H1 (cell line): ENCODE data around the gene PIGU. TPM values are rescaled to one million over a fixed set of nuclear protein-coding genes. Genes with fewer than 3 reads are reported as not detected.

ENCODE experiments used
- CTCF ChIA-PET: fragments of 300-600 bp; sonication (Branson Sonifier 250); formaldehyde crosslinking; loops from one replicate; lab custom pipeline; 2021; ENCODE audit not compliant: partially characterized antibody; lab: Charles Lee
- POLR2A ChIA-PET: fragments of 300-600 bp; sonication (Branson Sonifier 250); formaldehyde crosslinking; loops from one replicate; lab custom pipeline; 2021; ENCODE audit warnings: inconsistent platforms; ENCODE audit not compliant: partially characterized antibody; lab: Charles Lee
- DNase-seq, 2 experiments: peaks; one replicate each; pipeline versions ENCODE4 v3.0.0 to v3.0.0-alpha.2; 2010 to 2022; ENCODE audit warnings: low spot score in 2 of 2, low read depth in 1 of 2, mixed read lengths in 1 of 2
- FAIRE-seq: peaks from 2 replicates; lab custom pipeline; 2011; peaks lifted over from hg19 to GRCh38; lab: Jason Lieb, UNC
- H2AFZ ChIP-seq: 2 replicates; pipeline ENCODE4 v1.8.1; 2012; ENCODE audit warnings: low read length, inconsistent platforms
- H2AK5ac ChIP-seq: 2 replicates; pipeline ENCODE4 v1.6.1; 2013; ENCODE audit warnings: low read depth, low read length
- H2BK120ac ChIP-seq: replicated peaks from 2 replicates; pipeline ENCODE3; 2013; ENCODE audit warnings: low read depth, low read length, inconsistent platforms
- H2BK12ac ChIP-seq: 2 replicates; pipeline ENCODE4 v1.6.1; 2013; ENCODE audit warnings: low read depth, low read length
- H2BK15ac ChIP-seq: 2 replicates; pipeline ENCODE4 v1.6.1; 2013; ENCODE audit warnings: low read length
- H2BK20ac ChIP-seq: 2 replicates; pipeline ENCODE4 v1.6.1; 2013; ENCODE audit warnings: low read length
- H2BK5ac ChIP-seq: 2 replicates; pipeline ENCODE4 v1.6.1; 2013; ENCODE audit warnings: low read depth, low read length
- H3K14ac ChIP-seq: 2 replicates; pipeline ENCODE4 v1.6.1; 2013; ENCODE audit warnings: inconsistent platforms; ENCODE audit not compliant: insufficient read length
- H3K18ac ChIP-seq: 2 replicates; pipeline ENCODE4 v1.6.1; 2013; ENCODE audit warnings: low read length; ENCODE audit errors: extremely low read depth
- H3K23ac ChIP-seq: 2 replicates; pipeline ENCODE4 v1.6.1; 2013; ENCODE audit warnings: inconsistent platforms; ENCODE audit not compliant: insufficient read length
- H3K23me2 ChIP-seq: 2 replicates; pipeline ENCODE4 v1.6.1; 2013; ENCODE audit warnings: low read depth, low read length
- H3K27ac ChIP-seq: 2 replicates; pipeline ENCODE4 v1.6.1; 2011; ENCODE audit warnings: low read depth, low read length, inconsistent platforms
- H3K27me3 ChIP-seq, 4 experiments: replicated peaks in 1 of 4; 1 replicate in 1 of 4; 2 replicates in 3 of 4; pipeline versions ENCODE4 v1.6.1 to v1.8.1; 2011 to 2013; ENCODE audit warnings: low read length in 3 of 4, mild to moderate bottlenecking in 3 of 4, inconsistent platforms in 2 of 4, mixed read lengths in 2 of 4, moderate library complexity in 1 of 4; ENCODE audit not compliant: control insufficient read depth in 3 of 4, insufficient read depth in 3 of 4; ENCODE audit errors: extremely low read depth in 1 of 4
- H3K36me3 ChIP-seq, 4 experiments: 2 replicates each; pipeline versions ENCODE4 v1.6.1 to v1.8.1; 2011 to 2013; ENCODE audit warnings: mild to moderate bottlenecking in 4 of 4, low read length in 3 of 4, moderate library complexity in 2 of 4, control low read depth in 1 of 4, inconsistent platforms in 1 of 4; ENCODE audit not compliant: insufficient read depth in 4 of 4, control insufficient read depth in 2 of 4
- H3K4ac ChIP-seq: replicated peaks from 2 replicates; pipeline ENCODE3; 2013; ENCODE audit warnings: low read length, low read depth, mixed read lengths, inconsistent platforms; ENCODE audit not compliant: insufficient read length
- H3K4me1 ChIP-seq, 4 experiments: replicated peaks in 1 of 4; 1 replicate in 1 of 4; 2 replicates in 3 of 4; pipeline versions ENCODE4 v1.6.1 to v1.8.1; 2011 to 2013; ENCODE audit warnings: low read length in 3 of 4, inconsistent platforms in 2 of 4, mixed read lengths in 1 of 4; ENCODE audit not compliant: insufficient read depth in 4 of 4, control insufficient read depth in 3 of 4
- H3K4me2 ChIP-seq, 2 experiments: 2 replicates each; pipeline versions ENCODE4 v1.6.1 to v1.8.1; 2011 to 2013; ENCODE audit warnings: low read depth in 2 of 2, low read length in 2 of 2, control low read depth in 1 of 2, inconsistent platforms in 1 of 2, mild to moderate bottlenecking in 1 of 2; ENCODE audit not compliant: insufficient read depth in 1 of 2
- H3K4me3 ChIP-seq, 4 experiments: fragments of 200-600, 300-600 bp in 1 of 4; sonication (generic), shearing (Covaris generic), sonication (Bioruptor Twin) in 1 of 4; 2 replicates each; pipeline versions ENCODE4 v1.5.1 to v1.8.1; 2011 to 2016; ENCODE audit warnings: low read length in 4 of 4, low read depth in 3 of 4, control low read depth in 2 of 4, inconsistent platforms in 2 of 4, mild to moderate bottlenecking in 2 of 4, mixed read lengths in 1 of 4, moderate library complexity in 1 of 4; ENCODE audit not compliant: insufficient read depth in 2 of 4; ENCODE audit errors: extremely low read depth in 1 of 4
- H3K56ac ChIP-seq: replicated peaks from 2 replicates; pipeline ENCODE3; 2013; ENCODE audit warnings: low read depth, mild to moderate bottlenecking, mixed read lengths, low read length, inconsistent platforms; ENCODE audit not compliant: insufficient read length
- H3K79me1 ChIP-seq: 2 replicates; pipeline ENCODE4 v1.6.1; 2013; ENCODE audit warnings: low read depth, low read length, control low read depth
- H3K79me2 ChIP-seq, 2 experiments: 2 replicates each; pipeline versions ENCODE4 v1.6.1 to v1.8.1; 2012 to 2013; ENCODE audit warnings: low read length in 2 of 2, mild to moderate bottlenecking in 2 of 2, inconsistent platforms in 1 of 2; ENCODE audit not compliant: insufficient read depth in 2 of 2, control insufficient read depth in 1 of 2
- H3K9ac ChIP-seq, 4 experiments: replicated peaks in 1 of 4; 1 replicate in 1 of 4; 2 replicates in 3 of 4; pipeline versions ENCODE4 v1.6.1 to v1.8.1; 2011 to 2013; ENCODE audit warnings: low read depth in 3 of 4, low read length in 3 of 4, control low read depth in 2 of 4, mild to moderate bottlenecking in 2 of 4, moderate library complexity in 2 of 4, inconsistent platforms in 1 of 4; ENCODE audit errors: extremely low read depth in 1 of 4
- H3K9me3 ChIP-seq, 2 experiments: 2 replicates each; pipeline versions ENCODE4 v1.6.1 to v1.8.1; 2012 to 2013; ENCODE audit warnings: mild to moderate bottlenecking in 2 of 2, moderate library complexity in 2 of 2, control low read depth in 1 of 2, inconsistent platforms in 1 of 2, low read depth in 1 of 2, low read length in 1 of 2, mixed read lengths in 1 of 2; ENCODE audit not compliant: insufficient read depth in 2 of 2
- H4K20me1 ChIP-seq, 2 experiments: replicated peaks in 1 of 2; 2 replicates each; pipeline versions ENCODE3 to v1.8.1; 2011 to 2013; ENCODE audit warnings: inconsistent platforms in 2 of 2, low read length in 2 of 2, mild to moderate bottlenecking in 1 of 2; ENCODE audit not compliant: insufficient read depth in 2 of 2, control insufficient read depth in 1 of 2
- H4K5ac ChIP-seq: 2 replicates; pipeline ENCODE4 v1.6.1; 2013; ENCODE audit warnings: low read length, low read depth, mixed read lengths, inconsistent platforms; ENCODE audit not compliant: insufficient read length
- H4K8ac ChIP-seq: 2 replicates; pipeline ENCODE4 v1.8.0; 2013; ENCODE audit warnings: mild to moderate bottlenecking, moderate library complexity, low read length, inconsistent platforms; ENCODE audit not compliant: insufficient read depth; ENCODE audit errors: extremely low read depth
- H4K91ac ChIP-seq: replicated peaks from 2 replicates; pipeline ENCODE3; 2013; ENCODE audit warnings: low read length, mixed read lengths, inconsistent platforms; ENCODE audit not compliant: insufficient read length
- ATF3 ChIP-seq: IDR thresholded peaks from 2 replicates; pipeline ENCODE4 v1.6.1; 2011; ENCODE audit warnings: low read depth, mild to moderate bottlenecking, low read length; ENCODE audit not compliant: insufficient read depth
- POLR2AphosphoS5 ChIP-seq: IDR thresholded peaks from 2 replicates; pipeline ENCODE4 v1.6.1; 2011; ENCODE audit warnings: low read depth, low read length
- WGBS, 2 experiments: shearing (Covaris generic) in 1 of 2; methylation state at CpG; one replicate each; pipeline versions ENCODE4 v1.1.6 to v1.1.7; 2013 to 2015; ENCODE audit warnings: low lambda C conversion rate in 2 of 2, mixed read lengths in 2 of 2, inconsistent platforms in 1 of 2, low coverage in 1 of 2, missing lambda C conversion rate in 1 of 2; ENCODE audit not compliant: insufficient replicate concordance in 2 of 2, insufficient coverage in 1 of 2, insufficient read length in 1 of 2; ENCODE audit errors: extremely low coverage in 1 of 2, missing lambda C conversion rate in 1 of 2; 5-methylcytosine and 5-hydroxymethylcytosine counted together
- long read RNA-seq, 2 experiments: library from RNA in 1 of 2; library from capped mRNA in 1 of 2; stranded (forward); transcript quantifications; one replicate each; pipeline ENCODE4 v2.0.0, GENCODE V29; 2021; ENCODE audit warnings: inconsistent platforms in 1 of 2
- polyA minus RNA-seq, 3 experiments: library from RNA; depleted of rRNA, polyadenylated mRNA; stranded (reverse); fragments of >200 nt; gene quantifications; 1 replicate in 2 of 3; 2 replicates in 1 of 3; pipeline ENCODE4 v1.2.3, GENCODE V29; 2011
- polyA plus RNA-seq, 7 experiments: library from polyadenylated mRNA; depleted of rRNA in 3 of 7; stranded (reverse) in 5 of 7; unstranded in 2 of 7; fragments of >200 nt in 5 of 7; fragments of 200-250 nt in 2 of 7; gene quantifications; 1 replicate in 5 of 7; 2 replicates in 1 of 7; 4 replicates in 1 of 7; pipeline versions ENCODE4 v1.2.1 to v1.2.3, GENCODE V29; 2011 to 2013; ENCODE audit warnings: missing spikeins in 2 of 7, mixed read lengths in 2 of 7
- total RNA-seq: library from RNA; stranded (reverse); fragmentation: NEBNext Ultra II Directional; extraction: Animal tissue kit (Norgen Biotek cat#: 25700); gene quantifications from 2 replicates; pipeline ENCODE4 v1.2.1, GENCODE V29; 2021

The PIGU gene
- 27.9 and 28.3 TPM in 2 replicates for total RNA-seq
- polyA plus RNA-seq (2011; rRNA removed) = 80.9 and 117 TPM in 2 replicates
- 64.1 TPM for polyA plus RNA-seq (2011; cell fraction: cytosol; rRNA removed)
- 33.7 TPM for polyA plus RNA-seq (2011; cell fraction: nucleus; rRNA removed)
- 31.2 to 32.5 TPM (median 31.9 TPM) in 4 replicates for polyA plus RNA-seq (2012, experiment 1 of 2)
- 32.1 TPM for polyA plus RNA-seq (2012, experiment 2 of 2)
- 72.9 TPM for polyA plus RNA-seq (2013, experiment 1 of 2)
- polyA plus RNA-seq (2013, experiment 2 of 2) = 73.5 TPM
- polyA minus RNA-seq (2011; rRNA and poly(A)+ RNA removed) = 73.7 and 78.8 TPM in 2 replicates
- 20.8 TPM for polyA minus RNA-seq (2011; cell fraction: cytosol; rRNA and poly(A)+ RNA removed)
- 27.6 TPM for polyA minus RNA-seq (2011; cell fraction: nucleus; rRNA and poly(A)+ RNA removed)
- long read RNA-seq, experiment 1, transcript PIGU-201 (12 exons, 1,632 nt) = major isoform, 16 of 33 reads
- long read RNA-seq, experiment 1, partial matches to known transcripts = 8 of 33 reads
- long read RNA-seq, experiment 1, other reads (novel, unspliced or antisense) = 9 of 33 reads
- long read RNA-seq, experiment 2, transcript PIGU-201 (12 exons, 1,632 nt) = major isoform, 65 of 98 reads
- long read RNA-seq, experiment 2, partial matches to known transcripts = 22 of 98 reads
- long read RNA-seq, experiment 2, other reads (novel, unspliced or antisense) = 8 of 98 reads

- Histone ChIP-seq H2BK5ac (peak within 1 kb of the TSS; percentile 44; the same call in 1 of the 2 replicates), H3K27ac (no peak within 1 kb of the TSS), H2BK15ac (no peak within 1 kb of the TSS), H4K8ac (peak within 1 kb of the TSS; percentile 90), H3K4me3 (peak within 1 kb of the TSS; percentile 68 to 82 (median 78)), H4K20me1 (no peaks in the 10 kb centered on the region), H3K27me3 (no peaks in the 10 kb centered on the region), H3K14ac (no peak within 1 kb of the TSS), H3K4me2 (peak within 1 kb of the TSS; percentile 67 to 69), H4K5ac (peak within 1 kb of the TSS; percentile 58), H3K9me3 (no peaks in the 10 kb centered on the region), H3K79me2 (peaks cover 0 to 19% of the 10 kb centered on the region in 2 experiments; a peak in 2 of 4 replicates), H3K79me1 (no peaks in the 10 kb centered on the region), H3K4ac (no peak within 1 kb of the TSS), H3K36me3 (no peaks in the 10 kb centered on the region), H3K23ac (no peak within 1 kb of the TSS), H3K9ac (peak within 1 kb of the TSS in 3 of 4 experiments; percentile 38 to 77 (median 45); a peak in 6 of 7 replicates), H2AFZ (peak within 1 kb of the TSS; percentile 94), H2BK20ac (no peak within 1 kb of the TSS), H4K91ac (no peak within 1 kb of the TSS), H2BK120ac (no peak within 1 kb of the TSS), H3K56ac (peak within 1 kb of the TSS; percentile 59), H2AK5ac (no peak within 1 kb of the TSS), H3K18ac (peak within 1 kb of the TSS; percentile 71), H3K4me1 (no peaks in the 10 kb centered on the region), H3K23me2 (no peaks in the 10 kb centered on the region; the same call in 1 of the 2 replicates), H2BK12ac (no peak within 1 kb of the TSS)
- ChIA-PET CTCF (interaction anchor here (1.8 kb wide), 1 partner anchor 31 kb away, joined by 6 read pairs; no protein-coding TSS in a partner anchor), POLR2A (interaction anchor here (1.3 to 2.1 kb wide), 3 partner anchors 13 to 313 kb away, joined by 3 to 8 read pairs (median 4); partner anchors contain the start of gene TP53INP2)
- DNase-seq = peak; percentile 74 to 91
- WGBS, 2 experiments = 3% methylated on average over 54 of the region's 64 CpGs; no CpG with 5 or more reads in 1 of the 2 experiments
- FAIRE-seq = no peak
- TF ChIP-seq POLR2AphosphoS5 = peak; percentile 73
- peak; percentile 89 for TF ChIP-seq ATF3
Measured at GRCh38 chr20:34676642-34677373, at the start of gene PIGU. Gene PIGU (minus strand): TSS chr20:34677092. CDS start chr20:34677085, 7 bp downstream.
